H54 (cell line): ENCODE data around the gene MAST4.

Experiments
- DNase-seq: peaks from one replicate; pipeline ENCODE4 v3.0.0; 2011; ENCODE audit warnings: low spot score, mixed read lengths; ENCODE audit not compliant: insufficient read length
- FAIRE-seq: peaks from 3 replicates; lab custom pipeline; 2011; peaks lifted over from hg19 to GRCh38; lab: Jason Lieb, UNC
- POLR2A ChIP-seq: IDR thresholded peaks from 2 replicates; pipeline ENCODE4 v1.6.1; 2011; ENCODE audit warnings: low read depth, mild to moderate bottlenecking, low read length

Gene MAST4

DNA sequence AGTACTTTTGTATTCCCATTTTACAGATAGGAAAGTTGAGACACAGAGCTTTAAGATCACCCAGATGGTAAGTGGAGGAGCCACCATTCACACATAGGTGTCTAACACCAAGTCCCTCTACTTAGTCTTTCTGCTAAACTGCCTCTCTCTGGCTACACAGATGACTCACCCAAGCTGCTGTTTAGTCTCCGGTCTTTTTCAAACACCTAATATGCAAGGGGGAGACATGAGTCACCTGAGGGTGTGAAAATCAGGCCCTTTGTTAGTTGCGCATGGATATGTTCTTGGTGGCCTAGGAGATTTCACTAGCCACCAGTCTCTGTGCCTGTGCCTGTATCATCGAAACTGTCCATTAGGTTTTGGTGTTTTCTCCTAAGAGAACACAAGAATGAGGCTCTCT is 117.8 kb downstream of the MAST4 start:
- no peak for DNase-seq
- FAIRE-seq, result no peak
- no peak for TF ChIP-seq POLR2A

DNA sequence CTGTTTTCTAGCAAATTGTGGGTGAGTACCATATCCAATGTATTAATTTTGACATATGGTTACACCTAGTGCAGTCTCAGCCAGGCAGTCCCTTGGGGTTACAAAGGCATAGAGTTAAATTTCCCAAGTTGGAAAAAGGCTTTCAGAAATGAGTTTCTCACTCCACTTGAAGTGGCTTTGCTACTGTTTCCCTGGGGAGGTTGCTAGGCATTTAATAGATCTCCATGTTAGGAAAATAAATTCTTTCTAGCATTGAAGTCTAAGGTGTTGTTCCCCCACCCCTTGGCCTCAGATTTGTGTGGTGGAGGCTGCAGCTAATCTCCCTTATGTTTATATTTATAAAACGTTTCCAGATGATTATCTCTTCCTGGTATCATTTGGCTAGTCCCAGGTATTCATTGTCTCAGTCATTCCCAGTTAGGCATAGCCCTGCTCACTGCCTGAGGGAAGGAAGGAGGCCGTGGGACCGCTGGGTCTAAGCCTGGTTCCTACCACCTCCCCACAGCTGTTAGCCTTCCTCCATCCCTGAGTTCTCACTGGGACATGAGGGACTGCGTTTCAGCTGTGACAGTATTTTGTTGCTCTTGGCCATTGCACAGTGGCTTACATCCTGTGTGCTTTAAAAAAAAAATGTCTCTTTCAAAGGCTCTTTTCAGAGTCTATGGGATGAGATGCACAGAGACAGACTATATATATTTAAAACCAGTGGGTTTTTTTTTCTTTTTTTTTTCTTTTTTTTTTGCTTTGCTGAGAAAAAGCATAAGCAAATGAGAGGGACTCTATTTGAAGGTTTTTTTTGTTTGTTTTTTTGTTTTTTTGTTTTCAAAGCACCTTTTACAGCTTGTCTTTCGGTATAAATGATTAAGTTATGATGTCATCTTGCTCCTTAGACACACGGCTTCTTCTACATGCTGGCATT is 121.5 kb downstream of the MAST4 start:
- FAIRE-seq, result no peak
- no peak for DNase-seq
- TF ChIP-seq POLR2A, result no peak

- FAIRE-seq (no peak), DNase-seq (no peak)
- TF ChIP-seq POLR2A, result no peak
Measured at GRCh38 chr5:66718374-66719002, 122.3 kb downstream of the MAST4 start.

GRCh38 chr5:66720780-66721179 is 124.6 kb downstream of the MAST4 start:
- DNase-seq, result no peak

DNA sequence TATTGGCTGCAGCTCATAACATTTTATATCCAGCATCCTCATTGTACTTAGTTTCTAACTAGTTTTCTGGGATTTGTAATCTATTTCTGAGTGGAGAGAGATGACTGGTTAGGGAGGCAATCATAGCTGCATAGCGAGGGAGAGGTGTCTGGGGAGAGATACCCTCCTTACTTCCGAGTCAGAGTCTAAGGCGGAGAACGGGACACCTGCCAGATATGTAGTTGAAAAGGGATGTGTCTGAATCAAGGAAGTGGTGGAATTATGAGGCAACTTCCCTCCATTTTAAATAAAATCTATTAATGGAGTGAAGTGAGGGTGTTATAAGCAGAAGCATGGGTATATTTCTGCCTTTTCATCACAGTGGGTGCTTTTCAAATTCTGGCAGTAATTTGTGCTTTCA is 126.5 kb downstream of the MAST4 start:
- TF ChIP-seq POLR2A, result no peak
- FAIRE-seq (no peak), DNase-seq (no peak)

More at GRCh38 chr5:66720780-66721179, 124.6 kb downstream of the MAST4 start:
- no peak for TF ChIP-seq POLR2A
- no peak for FAIRE-seq

DNA sequence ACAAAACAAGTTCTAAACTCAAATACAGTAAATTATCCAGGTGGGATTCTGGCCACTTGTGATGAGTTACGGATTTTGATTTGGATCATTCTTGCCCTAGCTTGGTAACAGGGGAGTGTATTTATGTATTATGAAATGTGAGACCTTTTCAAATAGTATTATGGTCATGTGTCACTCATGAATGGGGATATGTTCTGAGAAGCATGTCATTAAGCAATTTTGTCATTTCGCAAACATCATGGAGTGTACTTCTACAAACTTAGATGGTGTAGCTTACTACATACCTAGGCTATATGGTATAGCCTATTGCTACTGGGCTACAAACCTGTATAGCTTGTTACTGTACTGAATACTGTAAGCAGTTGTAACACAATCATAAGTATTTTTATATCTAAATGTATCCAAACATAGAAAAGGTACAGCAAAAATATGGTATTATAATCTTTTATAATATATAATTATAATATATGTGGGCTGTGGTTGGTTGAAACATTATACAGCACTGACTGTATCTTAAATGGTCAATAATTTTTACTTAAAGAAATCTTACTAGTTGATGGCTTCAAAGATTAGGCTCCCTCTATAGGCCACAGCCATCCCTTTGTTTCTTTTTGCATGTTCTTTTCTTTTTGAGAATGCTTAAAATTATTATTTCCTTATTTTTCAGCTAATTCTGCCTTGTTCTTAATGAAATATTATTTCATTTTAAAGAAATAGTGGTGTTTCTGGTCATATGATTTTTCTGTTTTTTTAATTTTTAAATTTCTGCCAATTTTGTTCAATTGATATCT is 128.4 kb downstream of the MAST4 start:
- FAIRE-seq (no peak), DNase-seq (no peak)

DNA sequence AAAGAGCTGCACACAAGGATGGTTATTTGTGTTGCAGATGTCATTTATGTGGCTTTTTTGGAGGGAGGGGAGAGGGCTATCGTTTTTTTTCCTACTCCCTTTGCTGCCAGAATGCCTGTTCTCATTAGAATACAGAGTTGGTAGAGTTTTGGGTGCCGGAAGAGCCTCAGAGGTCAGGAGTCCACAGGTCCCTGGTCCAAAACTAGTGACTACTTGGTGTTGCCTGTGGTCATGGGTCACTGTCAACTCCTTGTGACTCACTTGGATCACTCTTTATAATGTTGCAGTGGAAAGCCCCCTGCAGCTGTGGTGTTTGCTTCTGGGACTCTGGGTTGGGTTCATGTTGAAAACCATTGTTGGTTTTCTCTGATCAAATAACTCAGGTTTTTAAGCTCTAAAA is 131.4 kb downstream of the MAST4 start:
- FAIRE-seq (no peak), DNase-seq (no peak)
- no peak for TF ChIP-seq POLR2A

More for the DNA sequence above, 128.4 kb downstream of the MAST4 start:
- no peak for TF ChIP-seq POLR2A

- no peak for FAIRE-seq
- no peak for TF ChIP-seq POLR2A
- no peak for DNase-seq
Measured at GRCh38 chr5:66728049-66728448, 131.9 kb downstream of the MAST4 start.

GRCh38 chr5:66737096-66737495 is 140.9 kb downstream of the MAST4 start:
- no peak for TF ChIP-seq POLR2A
- DNase-seq (no peak), FAIRE-seq (no peak)

- no peak for FAIRE-seq
- no peak for TF ChIP-seq POLR2A
Measured at GRCh38 chr5:66738136-66738535, 141.9 kb downstream of the MAST4 start.

DNA sequence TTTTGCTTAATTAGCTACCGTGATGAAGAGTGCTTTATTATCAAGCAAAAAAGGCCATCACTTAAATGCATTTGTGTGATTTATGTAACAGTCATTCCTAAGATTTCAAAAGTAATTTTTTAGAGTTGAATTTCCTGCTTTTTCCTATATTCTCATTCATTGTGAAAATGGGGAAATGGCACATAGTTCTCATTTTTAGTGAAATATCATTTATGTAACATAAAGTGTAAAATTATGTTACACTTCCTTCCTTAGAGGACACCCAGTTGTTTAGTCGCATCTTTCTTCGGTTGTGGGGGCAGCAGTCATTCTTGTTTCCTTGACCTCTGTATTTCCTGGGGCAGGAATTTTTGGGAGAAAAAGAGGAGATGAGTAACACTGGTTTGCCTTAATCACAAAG is 142.8 kb downstream of the MAST4 start:
- no peak for TF ChIP-seq POLR2A
- no peak for FAIRE-seq
- DNase-seq, result no peak

More at GRCh38 chr5:66738136-66738535, 141.9 kb downstream of the MAST4 start:
- no peak for DNase-seq

GRCh38 chr5:66739951-66740350 is 143.8 kb downstream of the MAST4 start:
- DNase-seq, result no peak
- no peak for TF ChIP-seq POLR2A
- no peak for FAIRE-seq

DNA sequence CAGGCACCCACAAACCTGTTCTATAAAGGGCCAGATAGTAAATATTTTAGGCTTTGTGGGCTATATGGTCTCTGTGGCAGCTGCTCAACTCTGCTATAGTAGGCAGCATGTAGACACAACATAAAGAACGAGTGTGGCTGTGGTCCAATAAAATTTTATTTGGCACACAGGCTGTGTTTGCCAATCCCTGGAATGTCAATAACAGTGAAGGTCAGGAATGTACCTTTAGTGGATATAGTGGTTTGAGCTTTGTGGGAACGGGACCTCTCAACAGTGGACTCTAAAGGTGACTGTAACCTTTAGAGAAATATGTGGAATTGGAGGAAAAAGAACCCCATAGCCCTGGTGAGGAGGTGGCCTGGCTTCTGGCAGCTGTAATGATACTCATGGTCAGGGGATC is 145.2 kb downstream of the MAST4 start:
- TF ChIP-seq POLR2A, result no peak
- DNase-seq (no peak), FAIRE-seq (no peak)

DNA sequence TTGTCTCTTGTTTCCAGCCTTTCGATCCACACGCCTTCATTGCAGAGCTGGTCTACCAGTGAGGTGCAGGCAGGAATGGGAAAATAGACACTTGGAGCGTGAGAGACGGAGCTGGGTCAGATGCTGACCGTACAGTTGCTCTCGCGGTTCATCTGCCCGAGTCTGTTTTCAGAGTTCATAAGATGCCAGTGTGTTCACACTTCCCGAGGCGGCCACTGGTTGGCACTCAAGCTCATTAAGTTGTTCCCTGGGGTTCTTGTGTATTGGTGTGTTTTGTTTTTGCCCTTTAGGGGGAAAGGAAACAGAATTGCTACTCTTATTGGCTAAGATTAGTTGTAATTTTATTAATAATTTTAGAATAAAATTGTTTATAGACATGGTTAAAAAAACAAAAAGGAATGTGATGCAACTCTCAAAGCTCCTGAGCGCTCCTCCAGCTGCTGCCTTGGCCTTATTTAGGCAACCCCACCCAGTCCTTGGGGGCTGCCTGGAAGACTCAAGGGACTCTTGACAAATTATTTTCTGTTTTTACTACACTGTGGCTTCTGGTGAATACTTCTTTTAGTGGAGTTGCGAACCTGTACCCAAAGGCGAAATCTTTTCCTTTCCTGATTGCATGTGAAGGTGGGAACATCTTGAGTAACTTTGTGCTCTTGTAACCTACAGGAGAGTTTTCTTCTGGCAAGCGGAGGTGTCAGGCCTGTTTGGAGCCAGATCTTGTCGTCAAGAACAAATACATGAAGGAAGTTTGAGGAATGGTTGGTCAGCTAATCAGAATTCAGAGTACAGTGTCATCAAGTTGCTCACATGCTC is 146.1 kb downstream of the MAST4 start:
- FAIRE-seq (no peak), DNase-seq (no peak)
- TF ChIP-seq POLR2A, result no peak
